Smooth muscle cell (in vitro differentiated cells): Measurements from ENCODE around the gene PDIK1L. TPM values are rescaled to one million over a fixed set of nuclear protein-coding genes. Genes with fewer than 3 reads are reported as not detected.
"Not testable (repeated sequence)": the region's sequence is repeated elsewhere in the genome, so short reads cannot be mapped to it uniquely, and the experiment has no call there.

ENCODE experiments used
- DNase-seq: peaks from one replicate; lab custom pipeline; 2025; ENCODE audit not compliant: unreplicated experiment; lab: John Stamatoyannopoulos, UW
- H2AFZ ChIP-seq: fragments of 200-600 bp; sonication (generic); 2 replicates; pipeline ENCODE4 v1.6.0; 2016; ENCODE audit warnings: antibody characterized with exemption, low read depth, mild to moderate bottlenecking
- H3F3A ChIP-seq: fragments of 200-600 bp; sonication (generic); 2 replicates; pipeline ENCODE4 v1.6.0; 2017; ENCODE audit warnings: antibody characterized with exemption, low read depth
- H3K27ac ChIP-seq: fragments of 200-600 bp; sonication (generic); 2 replicates; pipeline ENCODE4 v1.5.1; 2016; ENCODE audit warnings: low read depth, mild to moderate bottlenecking
- H3K27me3 ChIP-seq: fragments of 200-600 bp; sonication (generic); 2 replicates; pipeline ENCODE4 v1.6.1; 2016; ENCODE audit warnings: low read depth, mild to moderate bottlenecking
- H3K36me3 ChIP-seq: fragments of 200-600 bp; sonication (generic); 2 replicates; pipeline ENCODE4 v1.5.1; 2016; ENCODE audit warnings: low read depth
- H3K4me1 ChIP-seq: fragments of 200-600 bp; sonication (generic); 2 replicates; pipeline ENCODE4 v1.5.1; 2016; ENCODE audit warnings: low read depth
- H3K4me2 ChIP-seq: fragments of 200-600 bp; sonication (generic); 2 replicates; pipeline ENCODE4 v1.6.0; 2016; ENCODE audit warnings: mild to moderate bottlenecking
- H3K4me3 ChIP-seq: fragments of 200-600 bp; sonication (generic); 2 replicates; pipeline ENCODE4 v1.5.1; 2016; ENCODE audit warnings: mild to moderate bottlenecking
- H3K79me2 ChIP-seq: fragments of 200-600 bp; sonication (generic); 2 replicates; pipeline ENCODE4 v1.6.0; 2016; ENCODE audit warnings: low read depth, mild to moderate bottlenecking
- H3K9ac ChIP-seq: fragments of 200-600 bp; sonication (generic); 2 replicates; pipeline ENCODE4 v1.6.0; 2016; ENCODE audit warnings: low read depth
- H3K9me3 ChIP-seq: fragments of 200-600 bp; sonication (generic); replicated peaks from 2 replicates; pipeline ENCODE4 v1.5.1; 2016; ENCODE audit warnings: low read depth
- H4K20me1 ChIP-seq: fragments of 200-600 bp; sonication (generic); 2 replicates; pipeline ENCODE4 v1.6.0; 2016; ENCODE audit warnings: low read depth
- CTCF ChIP-seq: fragments of 200-600 bp; sonication (generic); IDR thresholded peaks from 2 replicates; pipeline ENCODE4 v1.5.1; 2017; ENCODE audit warnings: borderline replicate concordance, mild to moderate bottlenecking, antibody characterized with exemption; ENCODE audit not compliant: insufficient read depth, poor library complexity, severe bottlenecking
- WGBS: methylation state at CpG from one replicate; pipeline ENCODE4 v1.1.7; 2016; ENCODE audit warnings: low lambda C conversion rate; 5-methylcytosine and 5-hydroxymethylcytosine counted together
- polyA plus RNA-seq: library from polyadenylated mRNA; unstranded; fragments of >200 nt; fragmentation: Nextera tagmentation; extraction: Ambion mirVana; gene quantifications from 2 replicates; pipeline ENCODE4 v1.2.1, GENCODE V29; 2016
- total RNA-seq: library from RNA; depleted of rRNA; stranded (reverse); fragments of >200 nt; gene quantifications from 2 replicates; pipeline ENCODE4 v1.2.3, GENCODE V29; 2014

The PDIK1L gene
- total and polyA plus RNA-seq, 2 experiments from 2014 or later, result 1.9 to 3.7 TPM

- WGBS, result 95% methylated on average over 4 of the region's 4 CpGs
- H3K4me1 ChIP-seq, result peaks cover 19% of the 10 kb centered on the region
- H3F3A ChIP-seq, result peaks cover 15% of the 10 kb centered on the region
- H3K9me3 ChIP-seq, result no peaks in the 10 kb centered on the region
- no peak overlapping the region for H3K4me2 ChIP-seq
- no peak overlapping the region for H2AFZ ChIP-seq
- no peak overlapping the region for H3K9ac ChIP-seq
- H4K20me1 ChIP-seq, result no peaks in the 10 kb centered on the region
- H3K36me3 ChIP-seq, result no peaks in the 10 kb centered on the region
- DNase-seq, result no peak
- H3K79me2 ChIP-seq, result no peaks in the 10 kb centered on the region
- H3K27ac ChIP-seq, result no peak overlapping the region
- H3K27me3 ChIP-seq, result no peaks in the 10 kb centered on the region
- no peak overlapping the region for H3K4me3 ChIP-seq
- TF ChIP-seq CTCF, result no peak
Observed at GRCh38 chr1:26098602-26099001, 13.0 kb upstream of the PDIK1L start.

- no peak overlapping the region for H3K27ac ChIP-seq
- H3K9ac ChIP-seq, result no peak overlapping the region
- no peaks in the 10 kb centered on the region for H4K20me1 ChIP-seq
- H3K36me3 ChIP-seq, result no peaks in the 10 kb centered on the region
- H3K27me3 ChIP-seq, result no peaks in the 10 kb centered on the region
- no peak overlapping the region for H2AFZ ChIP-seq
- no peak for DNase-seq
- peaks cover 9% of the 10 kb centered on the region for H3K4me1 ChIP-seq
- H3K9me3 ChIP-seq, result no peaks in the 10 kb centered on the region
- no peak for TF ChIP-seq CTCF
- H3K4me2 ChIP-seq, result no peak overlapping the region
- H3F3A ChIP-seq, result peaks cover 15% of the 10 kb centered on the region
- no peaks in the 10 kb centered on the region for H3K79me2 ChIP-seq
- no peak overlapping the region for H3K4me3 ChIP-seq
- WGBS, result 99% methylated on average over 3 of the region's 3 CpGs
Observed at GRCh38 chr1:26099780-26100179, 11.8 kb upstream of the PDIK1L start.

- H3K79me2 ChIP-seq, H3K9ac ChIP-seq, H3K27me3 ChIP-seq, H4K20me1 ChIP-seq, H3K36me3 ChIP-seq, H3K9me3 ChIP-seq, DNase-seq, H3K4me2 ChIP-seq, H3K4me3 ChIP-seq, H2AFZ ChIP-seq, H3K27ac ChIP-seq, H3K4me1 ChIP-seq: not testable (repeated sequence)
- 91% methylated on average over 10 of the region's 10 CpGs for WGBS
- peaks cover 15% of the 10 kb centered on the region for H3F3A ChIP-seq
Observed at GRCh38 chr1:26100204-26100603, 11.4 kb upstream of the PDIK1L start.

GRCh38 chr1:26102119-26102518 is 9.5 kb upstream of the PDIK1L start:
- 84% methylated on average over 3 of the region's 3 CpGs for WGBS
- Histone ChIP-seq H3K4me1 (peaks cover 6% of the 10 kb centered on the region), H3K27me3 (no peaks in the 10 kb centered on the region), H3K79me2 (no peaks in the 10 kb centered on the region), H3K9me3 (no peaks in the 10 kb centered on the region), H3K9ac (no peak overlapping the region), H3K4me2 (no peak overlapping the region), H3K27ac (no peak overlapping the region), H2AFZ (no peak overlapping the region), H3F3A (peaks cover 14% of the 10 kb centered on the region), H3K4me3 (no peak overlapping the region), H4K20me1 (no peaks in the 10 kb centered on the region), H3K36me3 (no peaks in the 10 kb centered on the region)
- no peak for DNase-seq
- no peak for TF ChIP-seq CTCF
